WTC11 (cell line): ENCODE data around the gene C17orf67.

Source experiments
- CREB1 ChIP-seq: sonication (generic); formaldehyde crosslinking; IDR thresholded peaks from 2 replicates; pipeline ENCODE4 v1.8.0; 2023; ENCODE audit warnings: mild to moderate bottlenecking, missing genetic modification reagents
- NFYB ChIP-seq: sonication (generic); formaldehyde crosslinking; conservative IDR thresholded peaks from 2 replicates; pipeline ENCODE4 v1.8.0; 2022; ENCODE audit warnings: low read depth, missing genetic modification reagents
- NR3C1 ChIP-seq: sonication (generic); formaldehyde crosslinking; conservative IDR thresholded peaks from 2 replicates; pipeline ENCODE4 v1.8.1; 2023; ENCODE audit warnings: low read depth, mild to moderate bottlenecking, missing genetic modification reagents
- TF ChIP-seq, protein P1 (sequence below): fragments of 200-600 bp; IDR thresholded peaks from 2 replicates; pipeline ENCODE4 v1.8.0; 2022; ENCODE audit warnings: antibody characterized with exemption
- TF ChIP-seq, protein P2 (sequence below): sonication (generic); formaldehyde crosslinking; IDR thresholded peaks from 2 replicates; pipeline ENCODE4 v1.8.1; 2023; ENCODE audit warnings: mild to moderate bottlenecking, missing genetic modification reagents, moderate library complexity

DNA sequence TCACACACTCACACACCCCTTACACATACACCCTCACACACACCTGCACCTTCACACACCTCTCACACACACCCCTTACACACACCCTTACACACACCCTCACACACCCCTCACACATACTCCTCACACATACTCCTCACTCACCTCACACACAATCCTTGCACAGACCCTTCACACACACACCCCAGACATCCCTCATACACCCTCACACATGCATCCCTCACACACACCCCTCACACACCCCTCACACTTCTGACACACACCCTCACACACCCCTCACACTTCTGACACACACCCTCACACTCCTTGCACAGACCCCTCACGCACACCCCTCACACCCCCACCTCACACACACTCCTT lies 23.9 kb downstream of the C17orf67 start:
- TF ChIP-seq CREB1 (no peak), NR3C1 (CRISPR knock-in tag) (no peak), NFYB (CRISPR knock-in tag) (no peak)
- TF ChIP-seq, protein P1, sequence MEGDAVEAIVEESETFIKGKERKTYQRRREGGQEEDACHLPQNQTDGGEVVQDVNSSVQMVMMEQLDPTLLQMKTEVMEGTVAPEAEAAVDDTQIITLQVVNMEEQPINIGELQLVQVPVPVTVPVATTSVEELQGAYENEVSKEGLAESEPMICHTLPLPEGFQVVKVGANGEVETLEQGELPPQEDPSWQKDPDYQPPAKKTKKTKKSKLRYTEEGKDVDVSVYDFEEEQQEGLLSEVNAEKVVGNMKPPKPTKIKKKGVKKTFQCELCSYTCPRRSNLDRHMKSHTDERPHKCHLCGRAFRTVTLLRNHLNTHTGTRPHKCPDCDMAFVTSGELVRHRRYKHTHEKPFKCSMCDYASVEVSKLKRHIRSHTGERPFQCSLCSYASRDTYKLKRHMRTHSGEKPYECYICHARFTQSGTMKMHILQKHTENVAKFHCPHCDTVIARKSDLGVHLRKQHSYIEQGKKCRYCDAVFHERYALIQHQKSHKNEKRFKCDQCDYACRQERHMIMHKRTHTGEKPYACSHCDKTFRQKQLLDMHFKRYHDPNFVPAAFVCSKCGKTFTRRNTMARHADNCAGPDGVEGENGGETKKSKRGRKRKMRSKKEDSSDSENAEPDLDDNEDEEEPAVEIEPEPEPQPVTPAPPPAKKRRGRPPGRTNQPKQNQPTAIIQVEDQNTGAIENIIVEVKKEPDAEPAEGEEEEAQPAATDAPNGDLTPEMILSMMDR, result no peak
- TF ChIP-seq, protein P2, sequence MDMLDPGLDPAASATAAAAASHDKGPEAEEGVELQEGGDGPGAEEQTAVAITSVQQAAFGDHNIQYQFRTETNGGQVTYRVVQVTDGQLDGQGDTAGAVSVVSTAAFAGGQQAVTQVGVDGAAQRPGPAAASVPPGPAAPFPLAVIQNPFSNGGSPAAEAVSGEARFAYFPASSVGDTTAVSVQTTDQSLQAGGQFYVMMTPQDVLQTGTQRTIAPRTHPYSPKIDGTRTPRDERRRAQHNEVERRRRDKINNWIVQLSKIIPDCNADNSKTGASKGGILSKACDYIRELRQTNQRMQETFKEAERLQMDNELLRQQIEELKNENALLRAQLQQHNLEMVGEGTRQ (CRISPR knock-in tag), result no peak
